DOHH2 (cell line): ENCODE results near the gene STK32B.

Experiments used
- H3F3A ChIP-seq: fragments of 200-600 bp; sonication (generic), shearing (Covaris generic); 2 replicates; pipeline ENCODE4 v1.6.0; 2016; ENCODE audit warnings: antibody characterized with exemption, mild to moderate bottlenecking; ENCODE audit not compliant: control insufficient read depth, insufficient read depth
- H3K27ac ChIP-seq: fragments of 200-600 bp; sonication (generic); 2 replicates; pipeline ENCODE4 v1.5.1; 2014; ENCODE audit warnings: low read depth, mild to moderate bottlenecking, low read length, moderate library complexity
- H3K27me3 ChIP-seq: fragments of 200-600 bp; sonication (generic); 2 replicates; pipeline ENCODE4 v1.6.1; 2014; ENCODE audit warnings: mild to moderate bottlenecking, low read length, mixed read lengths; ENCODE audit not compliant: control insufficient read depth
- H3K36me3 ChIP-seq: fragments of 200-600 bp; sonication (generic); 2 replicates; pipeline ENCODE4 v1.6.1; 2014; ENCODE audit warnings: mild to moderate bottlenecking, low read length, moderate library complexity, mixed read lengths; ENCODE audit not compliant: control insufficient read depth
- H3K4me1 ChIP-seq: fragments of 200-600 bp; sonication (generic); 2 replicates; pipeline ENCODE4 v1.6.1; 2014; ENCODE audit warnings: mild to moderate bottlenecking, low read length, mixed read lengths; ENCODE audit not compliant: control insufficient read depth
- H3K4me2 ChIP-seq: fragments of 200-600 bp; sonication (generic); 2 replicates; pipeline ENCODE4 v1.6.0; 2014; ENCODE audit warnings: mild to moderate bottlenecking, low read length, moderate library complexity
- H3K4me3 ChIP-seq: fragments of 200-600 bp; sonication (generic); 2 replicates; pipeline ENCODE4 v1.5.1; 2014; ENCODE audit warnings: mild to moderate bottlenecking, low read length, mixed read lengths
- H3K79me2 ChIP-seq: fragments of 200-600 bp; sonication (generic); 2 replicates; pipeline ENCODE4 v1.6.1; 2014; ENCODE audit warnings: mild to moderate bottlenecking, low read length, mixed read lengths; ENCODE audit not compliant: control insufficient read depth
- H3K9me2 ChIP-seq: fragments of 200-600 bp; sonication (generic); replicated peaks from 2 replicates; pipeline ENCODE4 v1.6.1; 2014; ENCODE audit warnings: mild to moderate bottlenecking, low read length, mixed read lengths; ENCODE audit not compliant: control insufficient read depth
- H3K9me3 ChIP-seq: fragments of 200-600 bp; sonication (generic); 2 replicates; pipeline ENCODE4 v1.6.1; 2014; ENCODE audit warnings: antibody characterized with exemption, low read length, mixed read lengths; ENCODE audit not compliant: control insufficient read depth, insufficient read depth
- H4K20me1 ChIP-seq: fragments of 200-600 bp; sonication (generic); 2 replicates; pipeline ENCODE4 v1.6.0; 2014; ENCODE audit warnings: low read depth, mild to moderate bottlenecking, antibody characterized with exemption, low read length, moderate library complexity; ENCODE audit not compliant: control insufficient read depth, insufficient read depth
- CTCF ChIP-seq: fragments of 200-600 bp; sonication (generic); IDR thresholded peaks from one replicate; pipeline ENCODE4 v1.5.1; 2014; ENCODE audit warnings: antibody characterized with exemption, mild to moderate bottlenecking, low read depth, low read length; ENCODE audit not compliant: poor library complexity, severe bottlenecking
- EZH2phosphoT487 ChIP-seq: fragments of 200-600 bp; sonication (generic); IDR thresholded peaks from 2 replicates; pipeline ENCODE4 v1.6.1; 2017; ENCODE audit warnings: borderline replicate concordance, mild to moderate bottlenecking, antibody characterized with exemption, low read length, moderate library complexity, mixed read lengths

STK32B gene

GRCh38 chr4:5206016-5206790 lies 154.9 kb downstream of the STK32B start:
- Histone ChIP-seq H3K36me3 (no peaks in the 10 kb centered on the region), H3K27ac (no peak overlapping the region), H3K9me2 (no peaks in the 10 kb centered on the region), H3K4me3 (no peak overlapping the region), H3K4me2 (no peak overlapping the region), H3K79me2 (no peaks in the 10 kb centered on the region), H3K4me1 (no peaks in the 10 kb centered on the region), H3F3A (no peaks in the 10 kb centered on the region), H3K9me3 (no peaks in the 10 kb centered on the region), H4K20me1 (no peaks in the 10 kb centered on the region), H3K27me3 (no peaks in the 10 kb centered on the region)
- TF ChIP-seq EZH2phosphoT487 (no peak), CTCF (no peak)

- Histone ChIP-seq H3K27me3 (no peaks in the 10 kb centered on the region), H3K4me1 (no peaks in the 10 kb centered on the region), H3K9me2 (no peaks in the 10 kb centered on the region), H4K20me1 (no peaks in the 10 kb centered on the region), H3K9me3 (no peaks in the 10 kb centered on the region), H3K79me2 (no peaks in the 10 kb centered on the region), H3K27ac (no peak overlapping the region), H3K4me3 (no peak overlapping the region), H3F3A (no peaks in the 10 kb centered on the region), H3K4me2 (no peak overlapping the region), H3K36me3 (no peaks in the 10 kb centered on the region)
- TF ChIP-seq EZH2phosphoT487 (no peak), CTCF (no peak)
These were observed 158.6 kb downstream of the STK32B start for GRCh38 chr4:5209862-5210261.

- Histone ChIP-seq H3K27me3 (no peaks in the 10 kb centered on the region), H3K79me2 (no peaks in the 10 kb centered on the region), H3K36me3 (no peaks in the 10 kb centered on the region), H3F3A (no peaks in the 10 kb centered on the region), H3K27ac (no peak overlapping the region), H3K9me3 (no peaks in the 10 kb centered on the region), H4K20me1 (no peaks in the 10 kb centered on the region), H3K9me2 (no peaks in the 10 kb centered on the region), H3K4me3 (no peak overlapping the region), H3K4me1 (no peaks in the 10 kb centered on the region), H3K4me2 (no peak overlapping the region)
- TF ChIP-seq CTCF (no peak), EZH2phosphoT487 (no peak)
These were observed 160.1 kb downstream of the STK32B start for GRCh38 chr4:5211282-5211839.
